Loucy (cell line): ENCODE data around the gene GGACT.
A peak's percentile ranks its signal among the peaks of the same experiment; 100 is the strongest.

Experiments
- H2AFZ ChIP-seq: fragments of 200-600 bp; sonication (generic); 2 replicates; pipeline ENCODE4 v1.6.0; 2016; ENCODE audit warnings: antibody characterized with exemption, mild to moderate bottlenecking, low read length, moderate library complexity
- H3F3A ChIP-seq: fragments of 200-600 bp; 2 replicates; pipeline ENCODE4 v1.6.0; 2016; ENCODE audit warnings: antibody characterized with exemption, low read depth, mild to moderate bottlenecking
- H3K27me3 ChIP-seq: fragments of 200-600 bp; sonication (generic); 2 replicates; pipeline ENCODE4 v1.6.1; 2014; ENCODE audit warnings: low read length, mild to moderate bottlenecking; ENCODE audit not compliant: insufficient read depth, poor library complexity, severe bottlenecking
- H3K36me3 ChIP-seq: fragments of 200-600 bp; sonication (generic); 2 replicates; pipeline ENCODE4 v1.6.1; 2016; ENCODE audit warnings: low read length; ENCODE audit not compliant: insufficient read depth
- H3K4me1 ChIP-seq: fragments of 200-600 bp; sonication (generic); 2 replicates; pipeline ENCODE4 v1.5.1; 2014; ENCODE audit warnings: low read length, mild to moderate bottlenecking; ENCODE audit not compliant: insufficient read depth, poor library complexity, severe bottlenecking
- H3K4me2 ChIP-seq: fragments of 200-600 bp; sonication (generic); 2 replicates; pipeline ENCODE4 v1.6.0; 2014; ENCODE audit warnings: antibody characterized with exemption, low read length, low read depth, mild to moderate bottlenecking; ENCODE audit not compliant: poor library complexity, severe bottlenecking
- H3K4me3 ChIP-seq: fragments of 200-600 bp; sonication (generic); 2 replicates; pipeline ENCODE4 v1.5.1; 2014; ENCODE audit warnings: low read length, mild to moderate bottlenecking, mixed read lengths; ENCODE audit not compliant: poor library complexity, severe bottlenecking
- H3K79me2 ChIP-seq: fragments of 200-600 bp; sonication (generic); 2 replicates; pipeline ENCODE4 v1.6.1; 2014; ENCODE audit warnings: low read length; ENCODE audit not compliant: insufficient read depth
- H3K9ac ChIP-seq: fragments of 200-600 bp; sonication (generic); 2 replicates; pipeline ENCODE4 v1.6.0; 2014; ENCODE audit warnings: mild to moderate bottlenecking, low read depth, low read length, moderate library complexity; ENCODE audit not compliant: poor library complexity, severe bottlenecking
- H3K9me2 ChIP-seq: fragments of 200-600 bp; sonication (generic); replicated peaks from 2 replicates; pipeline ENCODE4 v1.6.1; 2016; ENCODE audit warnings: low read depth, low read length, mixed read lengths
- H3K9me3 ChIP-seq: fragments of 200-600 bp; sonication (generic); 2 replicates; pipeline ENCODE4 v1.6.1; 2014; ENCODE audit warnings: mild to moderate bottlenecking, antibody characterized with exemption, low read length, low read depth; ENCODE audit not compliant: insufficient read depth
- H4K20me1 ChIP-seq: fragments of 200-600 bp; sonication (generic); 2 replicates; pipeline ENCODE4 v1.6.0; 2014; ENCODE audit warnings: antibody characterized with exemption, low read length, mild to moderate bottlenecking; ENCODE audit not compliant: insufficient read depth, poor library complexity, severe bottlenecking
- EZH2phosphoT487 ChIP-seq: fragments of 200-600 bp; IDR thresholded peaks from 2 replicates; pipeline ENCODE4 v1.6.1; 2018; ENCODE audit warnings: antibody characterized with exemption, mild to moderate bottlenecking, moderate library complexity, borderline replicate concordance
- TF ChIP-seq, protein P1 (sequence below): fragments of 200-600 bp; sonication (generic); conservative IDR thresholded peaks from 2 replicates; pipeline ENCODE4 v1.5.1; 2014; ENCODE audit warnings: mild to moderate bottlenecking, antibody characterized with exemption, low read length

GGACT gene

DNA sequence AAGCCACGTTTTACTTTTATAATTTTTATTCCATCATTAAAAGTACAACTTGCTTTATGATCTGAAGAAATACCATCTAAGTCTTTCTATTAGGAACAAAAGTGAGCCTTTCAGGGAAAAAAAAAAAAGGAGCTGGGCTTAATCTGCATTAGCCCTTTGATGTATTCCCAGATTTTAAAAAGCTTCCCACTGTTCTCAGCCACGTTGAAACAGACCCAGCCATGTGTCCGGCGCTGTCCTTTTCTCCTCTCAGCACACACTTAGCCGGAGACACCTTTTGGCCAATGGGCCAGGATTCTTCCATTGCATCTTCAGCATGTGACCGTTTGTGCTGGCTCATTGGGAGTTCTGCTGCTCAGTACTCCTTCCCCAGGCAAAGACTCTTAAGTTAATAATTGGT, 105.5 kb downstream of the GGACT start:
- H3K4me3 ChIP-seq = peak overlapping the region; percentile 69
- peaks cover 38% of the 10 kb centered on the region for H3K4me1 ChIP-seq
- H3K36me3 ChIP-seq = no peaks in the 10 kb centered on the region
- H2AFZ ChIP-seq = no peak overlapping the region
- no peaks in the 10 kb centered on the region for H4K20me1 ChIP-seq
- H3K4me2 ChIP-seq = peak overlapping the region; percentile 84
- no peaks in the 10 kb centered on the region for H3K9me3 ChIP-seq
- H3K79me2 ChIP-seq = no peaks in the 10 kb centered on the region
- H3F3A ChIP-seq = peaks cover 12% of the 10 kb centered on the region
- peak overlapping the region; percentile 66 for H3K9ac ChIP-seq
- no peaks in the 10 kb centered on the region for H3K27me3 ChIP-seq
- no peak for TF ChIP-seq EZH2phosphoT487
- TF ChIP-seq, protein P1, sequence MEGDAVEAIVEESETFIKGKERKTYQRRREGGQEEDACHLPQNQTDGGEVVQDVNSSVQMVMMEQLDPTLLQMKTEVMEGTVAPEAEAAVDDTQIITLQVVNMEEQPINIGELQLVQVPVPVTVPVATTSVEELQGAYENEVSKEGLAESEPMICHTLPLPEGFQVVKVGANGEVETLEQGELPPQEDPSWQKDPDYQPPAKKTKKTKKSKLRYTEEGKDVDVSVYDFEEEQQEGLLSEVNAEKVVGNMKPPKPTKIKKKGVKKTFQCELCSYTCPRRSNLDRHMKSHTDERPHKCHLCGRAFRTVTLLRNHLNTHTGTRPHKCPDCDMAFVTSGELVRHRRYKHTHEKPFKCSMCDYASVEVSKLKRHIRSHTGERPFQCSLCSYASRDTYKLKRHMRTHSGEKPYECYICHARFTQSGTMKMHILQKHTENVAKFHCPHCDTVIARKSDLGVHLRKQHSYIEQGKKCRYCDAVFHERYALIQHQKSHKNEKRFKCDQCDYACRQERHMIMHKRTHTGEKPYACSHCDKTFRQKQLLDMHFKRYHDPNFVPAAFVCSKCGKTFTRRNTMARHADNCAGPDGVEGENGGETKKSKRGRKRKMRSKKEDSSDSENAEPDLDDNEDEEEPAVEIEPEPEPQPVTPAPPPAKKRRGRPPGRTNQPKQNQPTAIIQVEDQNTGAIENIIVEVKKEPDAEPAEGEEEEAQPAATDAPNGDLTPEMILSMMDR = no peak
- no peaks in the 10 kb centered on the region for H3K9me2 ChIP-seq

DNA sequence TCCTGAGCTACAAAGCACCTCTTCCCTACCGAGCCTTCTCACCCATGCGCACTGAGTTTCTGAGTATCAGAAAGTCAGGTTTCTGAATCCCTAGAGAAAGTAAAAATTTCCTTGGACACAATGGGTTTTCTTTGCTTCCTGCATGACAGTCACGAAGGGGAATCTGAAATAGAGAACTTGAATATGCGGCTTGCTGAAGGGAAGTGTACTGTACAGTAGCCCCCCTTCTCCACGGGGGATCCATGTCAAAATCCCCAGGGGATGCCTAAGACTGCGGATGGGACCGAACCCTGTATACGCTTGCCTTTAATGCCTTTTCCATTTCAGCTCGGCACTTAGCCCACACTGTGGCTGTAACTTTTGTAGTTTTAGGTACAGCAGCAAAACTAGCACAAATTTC, 107.9 kb downstream of the GGACT start:
- Histone ChIP-seq H3K36me3 (no peaks in the 10 kb centered on the region), H3K27me3 (no peaks in the 10 kb centered on the region)

More for the DNA sequence above, 107.9 kb downstream of the GGACT start:
- H3K9me3 ChIP-seq = no peaks in the 10 kb centered on the region
- no peak overlapping the region for H3K4me3 ChIP-seq
- TF ChIP-seq, protein P1 = no peak
- TF ChIP-seq EZH2phosphoT487 = no peak
- no peaks in the 10 kb centered on the region for H3K9me2 ChIP-seq
- H2AFZ ChIP-seq = no peak overlapping the region
- H3K9ac ChIP-seq = no peak overlapping the region
- H3K4me1 ChIP-seq = peaks cover 37% of the 10 kb centered on the region
- no peaks in the 10 kb centered on the region for H4K20me1 ChIP-seq
- peaks cover 12% of the 10 kb centered on the region for H3F3A ChIP-seq
- no peaks in the 10 kb centered on the region for H3K79me2 ChIP-seq
- H3K4me2 ChIP-seq = no peak overlapping the region
